ENCODE data around the gene BRWD1.

Gene BRWD1

GRCh38 chr21:39327727-39328126 lies 14.3 kb upstream of the BRWD1 start:
- no peak for DNase-seq (ENCODE audit: low spot score)

- no peak for DNase-seq (ENCODE audit: low spot score)
Observed at GRCh38 chr21:39326607-39327307, 13.3 kb upstream of the BRWD1 start.

GRCh38 chr21:39325458-39325857 lies 12.0 kb upstream of the BRWD1 start:
- DNase-seq (ENCODE audit: low spot score) = no peak

- no peak for DNase-seq (ENCODE audit: low spot score)
Observed at GRCh38 chr21:39321424-39321823, 8.0 kb upstream of the BRWD1 start.

DNA sequence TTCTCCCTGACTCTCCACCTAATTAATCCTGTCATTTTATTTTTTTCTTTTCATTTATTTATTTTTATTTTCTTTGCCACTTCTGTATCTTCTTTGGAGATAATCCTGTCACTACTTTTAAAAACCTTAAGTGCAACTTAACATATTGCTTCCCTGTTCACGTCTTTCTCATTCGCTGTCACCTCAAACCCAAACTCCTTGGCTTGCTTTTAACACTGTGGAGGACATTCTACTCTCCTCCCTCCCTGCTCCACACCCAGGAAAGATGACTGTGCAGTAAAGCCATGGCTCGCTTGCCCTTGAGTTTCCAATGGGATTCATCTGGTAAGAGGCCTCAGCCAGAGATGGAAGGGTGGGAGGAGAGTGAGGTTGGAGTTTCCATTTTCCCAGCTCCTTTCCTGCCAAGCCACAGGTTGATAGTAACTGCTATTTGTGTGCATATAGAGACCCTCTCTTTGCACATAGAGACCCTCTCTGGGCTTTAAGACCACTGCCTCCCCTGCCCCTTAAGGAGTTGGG lies 6.4 kb upstream of the BRWD1 start:
- no peak for DNase-seq (ENCODE audit: low spot score)

- DNase-seq (ENCODE audit: low spot score) = no peak
Observed at GRCh38 chr21:39319251-39319756, 5.9 kb upstream of the BRWD1 start.

DNA sequence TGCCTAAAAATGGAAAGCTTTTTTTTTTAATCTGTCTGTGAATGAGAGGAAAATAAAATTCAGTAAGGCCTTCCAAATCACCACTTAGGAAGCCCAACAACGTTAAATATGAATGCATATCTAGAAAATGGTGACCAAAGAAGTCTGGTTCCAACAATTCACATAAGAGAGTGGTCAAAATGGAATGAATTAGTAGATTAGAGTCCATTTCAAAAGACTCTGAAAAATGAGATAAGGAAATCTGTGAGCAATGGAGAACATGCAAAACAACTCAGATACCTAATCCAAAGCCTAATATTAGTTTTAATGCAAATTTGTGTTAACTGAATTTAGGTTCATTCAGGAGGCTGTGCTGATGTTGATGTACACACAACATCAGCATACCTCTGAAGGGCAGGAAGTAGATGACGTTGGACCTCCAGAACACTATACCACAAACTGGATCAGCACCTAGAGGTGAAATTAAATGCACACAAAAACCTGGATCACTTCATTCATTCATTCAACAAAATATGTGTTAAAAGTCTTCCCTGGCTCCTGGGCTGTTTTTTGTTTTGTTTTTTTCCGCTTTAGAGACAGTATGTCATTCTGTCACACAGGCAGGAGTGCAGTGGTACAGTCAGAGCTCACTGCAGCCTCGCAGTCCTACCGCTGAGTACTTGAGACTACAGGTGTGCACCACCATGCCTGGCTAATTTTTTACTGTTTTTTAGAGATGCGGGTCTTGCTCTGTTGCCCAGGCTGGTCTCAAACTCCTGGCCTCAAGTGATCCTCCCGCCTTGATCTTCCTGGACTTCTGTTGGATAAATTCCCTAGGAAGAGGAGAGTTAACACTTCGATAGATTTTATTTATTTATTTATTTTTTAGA lies 4.9 kb upstream of the BRWD1 start:
- DNase-seq (ENCODE audit: low spot score) = no peak

DNA sequence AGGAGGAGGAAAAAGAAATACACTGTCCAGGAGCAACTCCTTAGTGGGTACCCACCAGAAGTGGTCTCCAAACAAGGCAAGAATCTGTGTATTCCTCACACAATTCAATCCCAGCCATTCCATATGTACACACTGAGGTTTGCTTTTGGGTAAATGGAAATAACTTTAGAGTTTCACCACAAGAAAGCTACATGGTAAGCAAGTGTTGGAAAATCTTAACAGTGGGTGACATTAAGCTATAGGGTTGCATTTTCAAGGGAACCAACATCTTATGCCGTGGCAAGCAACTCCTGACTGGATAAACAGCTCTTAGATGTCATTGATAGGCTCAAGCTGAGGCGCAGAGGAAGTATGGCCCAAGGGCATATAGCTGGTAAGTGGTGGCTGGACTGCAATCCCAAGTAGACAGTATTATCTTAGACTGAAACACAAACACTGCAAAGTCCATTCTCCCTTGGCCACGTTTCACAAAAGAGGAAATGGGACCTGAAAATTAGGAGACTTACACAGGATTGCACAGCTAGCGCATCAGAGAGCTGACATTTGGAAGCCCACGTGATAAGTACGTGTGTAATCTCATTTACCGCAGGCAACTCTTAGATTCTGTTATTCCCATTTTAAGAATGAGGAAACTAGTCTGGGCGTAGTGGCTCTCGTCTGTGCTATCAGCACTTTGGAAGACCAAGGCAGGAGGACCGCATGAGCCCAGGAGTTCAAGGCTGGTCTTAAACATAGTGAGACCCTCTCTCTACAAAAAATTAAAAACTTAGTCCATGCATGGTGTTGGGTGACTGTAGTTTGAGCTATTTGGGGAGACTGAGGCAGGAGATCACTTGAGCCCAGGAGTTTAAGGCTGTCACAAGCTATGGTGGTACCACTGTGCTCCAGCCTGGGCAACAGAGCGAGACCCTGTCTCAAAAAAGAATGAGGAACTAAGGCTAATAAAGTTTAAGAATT lies 4.0 kb upstream of the BRWD1 start:
- peak; percentile 84 for DNase-seq (ENCODE audit: low spot score)

GRCh38 chr21:39316729-39317128 lies 3.3 kb upstream of the BRWD1 start:
- no peak for DNase-seq (ENCODE audit: low spot score)

DNA sequence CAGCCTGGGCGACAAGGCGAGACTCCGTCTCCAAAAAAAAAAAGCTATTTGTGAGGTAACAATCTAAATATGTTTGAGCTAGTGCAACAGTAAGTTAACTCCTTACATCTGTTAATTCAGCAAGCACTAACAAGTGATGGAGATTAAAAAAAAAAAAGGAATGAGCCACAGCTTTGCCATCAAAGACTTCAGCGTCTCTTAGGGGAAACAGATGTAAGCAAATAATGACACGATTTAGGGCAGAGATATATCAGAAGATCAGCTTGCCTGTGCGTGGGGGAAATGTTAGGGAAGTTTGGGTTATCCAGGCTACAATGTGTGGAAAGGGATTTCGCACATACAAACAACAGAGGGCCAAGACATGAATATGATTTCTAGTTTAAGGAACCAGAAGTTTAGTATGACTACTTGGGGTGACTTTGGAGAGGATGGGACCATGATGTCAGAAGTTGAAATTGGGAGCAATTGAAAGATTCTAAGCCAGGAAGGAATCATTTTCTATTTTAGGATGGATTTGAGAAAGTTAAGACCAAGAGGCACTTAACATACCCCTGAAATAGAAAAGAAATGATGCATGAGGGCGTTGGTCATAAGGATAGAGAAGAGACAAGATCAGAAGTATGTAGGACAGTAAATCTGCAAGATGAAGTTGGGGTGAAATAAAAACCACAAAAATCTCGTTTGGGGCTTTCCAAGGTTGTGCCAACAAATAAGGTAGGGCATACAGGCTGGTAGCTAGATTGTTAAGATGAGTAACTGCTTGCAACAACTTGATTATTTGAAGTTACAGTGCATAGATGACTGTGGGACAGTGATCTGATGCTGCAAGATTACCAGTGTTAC lies 2.4 kb upstream of the BRWD1 start:
- DNase-seq (ENCODE audit: low spot score) = no peak

- DNase-seq (ENCODE audit: low spot score) = peak; percentile 56
Observed at GRCh38 chr21:39314143-39315027, 953 bp upstream of the BRWD1 start.

DNA sequence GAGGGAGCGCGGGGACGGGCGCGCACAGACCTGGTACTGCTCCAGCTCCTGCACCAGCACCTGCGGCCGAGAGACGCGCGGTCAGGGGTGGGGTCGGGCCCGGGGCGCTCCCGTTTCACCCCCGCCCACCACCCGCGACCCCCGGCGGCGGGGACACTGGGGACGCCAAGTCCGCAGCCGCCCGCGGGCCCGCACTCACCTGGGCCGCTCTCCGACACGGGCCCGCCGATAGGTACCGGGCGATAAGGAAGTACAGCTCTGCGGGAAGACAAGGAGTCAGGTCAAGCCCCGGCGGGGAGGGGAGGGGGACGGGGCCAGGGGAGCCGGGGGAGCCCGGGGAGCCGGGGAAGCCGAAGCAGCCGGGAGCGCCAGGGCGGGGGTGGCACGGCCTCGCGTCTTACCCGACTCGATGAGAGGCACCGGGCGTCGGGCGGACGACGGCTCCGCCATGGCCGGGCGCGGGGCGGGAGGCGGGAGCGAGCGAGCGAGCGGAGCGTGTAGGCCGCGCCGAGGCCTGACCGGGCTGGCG lies 326 bp downstream of the BRWD1 start:
- DNase-seq (ENCODE audit: low spot score) = no peak

- DNase-seq (ENCODE audit: low spot score) = peak; percentile 91
Observed at GRCh38 chr21:39312112-39313041, 1.1 kb downstream of the BRWD1 start.

GRCh38 chr21:39311164-39311563 lies 2.3 kb downstream of the BRWD1 start:
- no peak for DNase-seq (ENCODE audit: low spot score)

DNA sequence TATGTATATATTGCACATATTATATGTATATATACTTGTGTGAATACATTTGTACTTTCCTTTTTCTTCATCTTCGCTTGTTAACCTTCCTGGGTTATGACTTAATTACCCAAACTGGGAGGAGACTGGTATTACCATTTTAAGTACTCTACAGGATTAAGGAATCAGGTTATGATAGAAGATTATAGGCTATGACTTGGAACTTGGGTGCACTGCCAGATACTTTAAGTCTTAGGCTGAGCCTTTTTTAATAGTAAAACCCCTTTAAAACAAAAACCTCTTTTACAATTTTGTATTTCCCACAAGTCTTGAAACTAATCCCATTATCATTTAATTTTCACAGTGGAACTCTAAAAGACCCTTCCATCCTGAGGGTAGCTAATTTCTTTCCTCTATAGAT lies 6.0 kb downstream of the BRWD1 start:
- DNase-seq (ENCODE audit: low spot score) = no peak

DNA sequence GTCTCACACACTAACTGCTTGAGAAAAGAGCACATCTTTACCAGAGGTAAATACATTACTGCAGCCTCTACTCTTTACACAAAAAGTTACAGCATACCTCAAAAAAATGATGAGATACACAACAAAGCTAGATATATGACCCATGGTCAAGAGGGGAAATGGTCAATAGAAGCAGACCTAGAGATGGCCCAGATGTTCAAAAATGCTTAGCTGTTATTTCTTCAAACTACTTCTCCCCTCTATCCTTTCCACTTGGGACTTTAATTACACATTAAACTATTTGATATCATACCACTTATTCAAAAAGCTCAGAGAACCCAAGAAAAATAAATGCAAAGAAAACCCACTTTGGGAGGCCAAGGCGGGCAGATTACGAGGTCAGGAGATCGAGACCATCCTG lies 12.8 kb downstream of the BRWD1 start:
- no peak for DNase-seq (ENCODE audit: low spot score)

- DNase-seq (ENCODE audit: low spot score) = no peak
Observed at GRCh38 chr21:39296891-39297290, 16.5 kb downstream of the BRWD1 start.

DNA sequence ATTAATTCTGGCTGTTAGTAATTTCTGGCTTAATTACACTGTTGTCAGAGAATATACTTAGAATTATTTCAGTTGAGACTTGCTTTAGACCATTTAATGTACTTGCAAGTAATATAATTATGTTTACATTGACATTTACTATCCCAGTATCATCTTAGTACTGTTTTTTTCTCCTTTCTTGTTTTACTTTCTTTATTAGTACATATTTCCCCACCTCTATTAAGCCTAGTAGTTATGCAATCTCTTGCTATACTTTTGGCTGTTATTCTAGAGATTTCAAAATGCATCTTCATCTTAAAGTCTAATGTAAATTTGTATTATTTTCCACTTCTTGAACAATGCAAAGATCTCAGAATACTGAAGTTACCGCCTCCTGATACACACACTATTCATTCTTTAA lies 24.4 kb downstream of the BRWD1 start:
- no peak for DNase-seq (ENCODE audit: low spot score)

GRCh38 chr21:39282911-39283310 lies 30.5 kb downstream of the BRWD1 start:
- no peak for DNase-seq (ENCODE audit: low spot score)
